ENCODE data around the gene SIPA1. TPM values are rescaled to one million over a fixed set of nuclear protein-coding genes. Genes with fewer than 3 reads are reported as not detected.

Gene SIPA1
- total and polyA plus RNA-seq, 2 of the 8 experiments (the other 6 are each of a cell fraction or from before 2014, with no cell fraction given) = 35.3 to 72.2 TPM

GRCh38 chr11:65650547-65651338 is 12.8 kb downstream of the SIPA1 start (continued):
- no peak for TF ChIP-seq BRCA1 (IDR thresholded peaks at IDR 0.05; ENCODE audit: low read depth, low read length)
- TF ChIP-seq KDM5A (IDR thresholded peaks at IDR 0.05; ENCODE audit: low read length) = no peak

Measured in H1 (cell line).